Stimulated activated CD8-positive, alpha-beta memory T cell treated with anti-CD3 and anti-CD28 coated beads, Interleukin-2, amount 100 ng/mL, for 1 hour (primary cell): ENCODE measurements around the gene SMDT1.
"Not testable (repeated sequence)": the region's sequence is repeated elsewhere in the genome, so short reads cannot be mapped to it uniquely, and the experiment has no call there.

Experiments
- DNase-seq, 2 donors: peaks; one replicate each; pipeline ENCODE4 v3.0.0-alpha.2; 2020; ENCODE audit warnings: low read depth in 2 of 2

The SMDT1 gene

DNA sequence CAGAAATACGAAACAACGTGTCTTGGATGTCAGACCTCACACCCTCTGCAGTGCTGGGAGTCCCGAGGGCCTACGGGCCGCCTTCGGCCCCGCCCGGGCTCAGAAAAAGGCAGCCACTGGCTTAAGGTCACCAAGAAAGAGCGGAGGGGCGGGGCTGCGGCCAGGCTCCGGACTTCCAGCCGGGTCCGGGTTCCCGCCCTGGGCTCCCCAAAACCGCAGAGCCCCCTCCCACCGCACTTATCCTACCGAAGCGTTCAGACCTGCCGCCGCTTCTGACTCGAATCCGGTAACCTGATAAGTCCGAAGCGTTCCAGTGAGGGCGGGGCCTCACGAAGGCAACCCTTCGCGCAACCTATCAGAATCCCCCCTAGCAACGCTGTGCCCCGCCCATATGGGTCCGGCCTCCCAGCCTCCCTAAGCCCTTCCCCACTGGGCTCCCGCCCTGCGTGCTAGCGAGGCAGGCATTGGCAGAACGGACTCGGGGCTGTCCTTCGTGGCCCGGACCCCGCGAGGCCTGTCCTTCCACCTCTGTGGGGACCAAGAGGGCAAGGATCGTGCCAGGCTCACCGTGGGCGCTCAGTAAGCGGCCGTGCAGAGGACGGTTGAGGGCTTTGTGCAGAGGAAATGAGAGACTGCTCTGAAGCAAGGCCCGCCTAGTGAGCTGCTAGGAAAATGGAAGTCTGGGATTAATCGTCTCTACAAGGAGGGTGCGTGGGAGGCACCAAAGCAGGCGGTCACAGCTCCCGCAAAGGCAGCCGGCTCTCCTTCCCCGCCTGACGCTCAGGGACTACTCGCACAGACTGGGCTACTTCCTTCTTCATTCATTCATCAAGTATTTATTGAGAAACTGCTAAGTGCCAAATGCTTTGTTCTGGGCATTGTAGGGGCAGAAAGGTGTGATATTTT is 8.7 kb upstream of the SMDT1 start, which contains the start of gene NAGA:
TSS of gene NAGA (minus strand) at position 296 of the 906 bp plus-strand sequence. CDS start 515 bp downstream, outside the sequence.
- DNase-seq = peak; percentile 69 to 83

- not testable (repeated sequence) for DNase-seq
These were observed 8.0 kb upstream of the SMDT1 start for GRCh38 chr22:42071508-42071907.

GRCh38 chr22:42072606-42073330 is 6.7 kb upstream of the SMDT1 start:
- DNase-seq = no peak

DNA sequence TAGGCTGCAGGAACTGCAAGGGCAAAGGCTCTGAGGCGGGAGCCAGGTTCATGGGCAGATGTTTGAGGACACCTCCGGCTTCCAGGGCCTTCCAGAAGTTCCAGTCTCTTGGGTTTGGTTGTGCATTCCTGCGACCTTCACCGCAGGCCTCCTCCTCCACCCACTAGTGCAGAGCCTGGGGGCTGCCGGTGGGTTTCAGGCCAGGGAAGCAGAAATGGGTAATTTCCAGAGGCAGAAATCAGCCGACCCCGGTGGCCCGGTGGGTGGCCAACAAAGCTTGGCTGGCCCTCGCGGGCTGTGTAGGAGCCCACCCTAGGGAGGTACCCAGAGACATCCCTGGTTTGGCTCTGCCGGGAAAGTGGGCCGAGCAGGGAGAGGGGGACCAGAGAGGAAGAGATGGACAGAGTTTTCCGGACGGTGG is 5.9 kb upstream of the SMDT1 start:
- no peak for DNase-seq

DNA sequence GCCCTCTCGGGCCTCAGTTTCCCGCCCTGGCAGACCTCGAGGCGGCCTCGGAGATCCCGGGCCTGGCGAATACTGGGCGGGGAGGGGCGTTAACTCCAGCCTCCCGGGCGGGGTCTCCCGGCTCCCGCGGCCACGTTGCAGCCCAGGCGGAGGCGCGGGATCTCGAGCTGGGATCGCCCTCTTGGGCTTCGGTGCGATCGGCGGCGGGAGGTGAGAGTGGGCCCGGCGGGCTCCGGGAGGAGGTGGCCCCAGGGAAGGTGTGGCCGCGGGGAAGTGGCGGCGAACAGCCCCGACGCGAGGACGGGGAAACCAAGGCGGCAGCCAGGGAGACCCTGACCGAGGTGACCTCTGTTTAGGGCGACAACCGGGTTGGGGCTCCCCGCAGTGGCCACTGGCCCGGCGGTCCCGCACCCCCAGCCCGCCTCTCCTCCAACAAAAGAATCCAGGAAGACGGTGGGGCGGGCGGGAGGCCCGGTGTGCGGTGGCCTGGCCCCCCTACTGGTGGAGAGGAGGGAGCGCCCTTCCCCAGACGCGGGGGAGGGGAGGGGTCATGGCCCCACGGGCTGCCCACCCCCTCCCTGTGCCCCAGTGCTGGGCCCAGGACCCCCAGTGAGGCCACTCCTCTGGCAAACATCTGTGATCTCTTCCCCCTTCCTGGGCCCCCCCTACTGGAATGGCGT is 5.2 kb upstream of the SMDT1 start, which contains the start of gene PHETA2:
TSS of gene PHETA2 (plus strand) at position 117 of the 680 bp plus-strand sequence. CDS start 3,046 bp downstream, outside the sequence.
- no peak for DNase-seq

GRCh38 chr22:42074846-42075676 is 4.4 kb upstream of the SMDT1 start:
- no peak for DNase-seq

GRCh38 chr22:42076764-42077485 is 2.6 kb upstream of the SMDT1 start:
- DNase-seq = no peak

DNA sequence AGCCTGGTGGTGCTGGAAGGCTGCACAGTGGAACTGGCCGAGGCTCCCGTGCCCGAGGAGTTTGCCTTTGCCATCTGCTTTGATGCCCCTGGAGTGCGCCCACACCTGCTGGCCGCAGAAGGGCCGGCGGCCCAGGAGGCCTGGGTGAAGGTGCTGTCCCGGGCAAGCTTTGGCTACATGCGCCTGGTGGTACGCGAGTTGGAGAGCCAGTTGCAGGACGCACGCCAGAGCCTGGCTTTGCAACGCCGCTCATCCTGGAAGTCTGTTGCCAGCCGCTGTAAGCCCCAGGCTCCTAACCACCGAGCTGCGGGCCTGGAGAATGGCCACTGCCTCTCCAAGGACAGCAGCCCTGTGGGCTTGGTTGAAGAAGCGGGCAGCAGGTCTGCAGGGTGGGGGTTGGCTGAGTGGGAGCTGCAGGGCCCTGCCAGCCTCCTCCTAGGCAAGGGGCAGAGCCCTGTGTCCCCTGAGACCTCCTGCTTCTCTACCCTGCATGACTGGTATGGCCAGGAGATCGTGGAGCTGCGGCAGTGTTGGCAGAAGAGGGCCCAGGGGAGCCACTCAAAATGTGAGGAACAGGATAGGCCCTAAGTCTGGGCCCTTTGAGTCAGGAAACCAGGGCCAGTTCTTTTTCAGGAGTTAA is 1.9 kb upstream of the SMDT1 start:
- no peak for DNase-seq

DNA sequence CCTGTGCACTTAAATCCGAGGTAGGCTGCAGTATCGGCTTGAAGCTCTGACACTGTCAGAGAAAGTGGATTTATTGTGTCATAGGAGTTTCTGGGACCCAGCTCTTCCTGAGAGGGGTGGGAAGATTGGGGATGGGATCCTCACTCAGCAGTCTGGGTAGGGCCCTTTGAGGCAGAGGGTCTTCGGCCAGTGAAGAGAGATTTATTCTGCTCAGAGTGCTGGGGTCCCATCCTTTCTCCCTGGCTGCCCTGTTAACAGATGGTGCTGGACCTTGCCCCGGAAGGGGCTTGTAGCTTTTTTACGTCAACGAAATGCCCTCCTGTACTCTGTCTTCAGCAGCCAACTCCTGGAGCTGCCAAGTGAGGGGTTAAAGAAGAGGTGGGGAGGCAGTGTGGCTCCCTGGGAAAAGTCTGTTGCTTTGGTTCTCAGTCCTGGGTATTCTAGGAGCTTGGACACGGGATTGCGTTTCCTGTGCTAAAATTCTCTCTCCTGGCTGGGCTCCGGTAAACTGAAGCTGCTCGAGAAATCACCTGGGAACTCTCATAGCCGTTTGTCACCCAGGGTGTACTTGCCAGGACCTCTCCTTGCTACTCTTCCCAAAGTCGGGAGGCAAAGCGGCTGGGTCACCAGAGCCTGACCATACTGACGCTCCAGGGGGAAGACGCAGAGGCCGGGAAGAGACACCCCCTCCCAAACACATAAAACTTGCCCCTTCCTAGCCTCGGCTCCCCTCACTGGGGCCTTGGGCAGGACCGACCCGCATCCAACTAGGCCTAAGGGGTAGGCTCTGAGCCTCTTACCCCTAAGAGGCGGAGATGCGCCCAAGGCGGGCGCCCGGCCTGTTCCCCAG is 806 bp upstream of the SMDT1 start:
- no peak for DNase-seq

DNA sequence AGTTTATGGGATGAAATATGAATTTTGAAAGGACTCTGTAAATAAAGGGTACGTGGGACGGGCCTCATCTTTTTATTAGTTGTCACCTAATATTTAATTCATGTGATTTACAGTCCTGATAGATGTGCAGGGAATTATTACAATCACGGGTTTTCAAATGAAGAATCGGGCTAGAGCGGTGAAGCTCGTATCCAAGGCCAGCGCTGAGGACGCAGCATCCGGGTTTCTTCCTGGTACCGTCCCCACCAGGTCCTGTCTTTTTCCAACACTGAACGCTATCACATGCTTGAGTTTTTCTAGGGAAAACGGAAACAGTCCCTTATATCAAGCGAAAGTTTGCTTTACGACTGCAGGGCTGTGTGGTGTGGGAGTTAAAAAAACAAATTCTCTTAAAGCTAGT is 787 bp downstream of the SMDT1 start:
- no peak for DNase-seq

- no peak for DNase-seq
These were observed 3.6 kb downstream of the SMDT1 start for GRCh38 chr22:42083119-42083518.

DNA sequence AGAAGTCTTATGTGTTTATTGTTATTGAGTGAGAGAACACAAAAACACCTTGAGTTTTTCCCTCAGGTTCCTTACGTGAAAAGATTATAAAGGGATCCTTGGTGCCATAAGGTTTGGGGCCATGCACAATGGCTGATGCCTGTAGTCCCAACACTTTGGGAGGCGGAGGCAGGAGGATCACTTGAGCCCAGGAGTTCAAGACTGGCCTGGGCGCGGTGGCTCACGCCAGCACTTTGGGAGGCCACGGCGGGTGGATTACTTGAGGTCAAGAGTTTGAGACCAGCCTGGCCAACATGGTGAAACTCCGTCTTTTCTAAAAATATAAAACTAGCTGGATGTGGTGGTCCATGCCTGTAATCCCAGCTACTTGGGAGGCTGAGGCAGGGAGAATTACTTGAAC is 5.4 kb downstream of the SMDT1 start:
- DNase-seq = no peak

GRCh38 chr22:42086051-42086450 is 6.6 kb downstream of the SMDT1 start:
- DNase-seq = no peak

GRCh38 chr22:42090596-42091454 is 11.3 kb downstream of the SMDT1 start, which contains the start of gene NDUFA6:
Gene NDUFA6 (minus strand): TSS chr22:42090772. CDS start chr22:42090744, 28 bp downstream.
- peak; percentile 95 to 97 for DNase-seq

DNA sequence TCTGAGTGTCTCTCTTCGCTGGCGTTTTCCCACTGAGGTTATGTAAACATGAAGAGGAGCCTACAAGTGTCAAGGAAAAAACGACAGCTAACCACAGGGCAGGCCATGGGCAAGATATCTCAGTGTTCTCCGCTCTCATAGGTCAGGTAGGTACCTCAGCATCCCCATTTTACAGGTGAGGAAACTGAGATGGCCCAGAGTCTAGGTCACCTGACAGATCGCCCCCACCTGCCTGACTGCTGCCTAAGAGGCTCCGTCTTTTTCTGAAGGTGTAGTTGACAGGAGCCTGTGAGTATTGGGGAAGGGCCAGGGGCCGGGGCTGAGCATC is 11.9 kb downstream of the SMDT1 start:
- no peak for DNase-seq

- DNase-seq = no peak
These were observed 21.7 kb downstream of the SMDT1 start for GRCh38 chr22:42101199-42101598.

DNA sequence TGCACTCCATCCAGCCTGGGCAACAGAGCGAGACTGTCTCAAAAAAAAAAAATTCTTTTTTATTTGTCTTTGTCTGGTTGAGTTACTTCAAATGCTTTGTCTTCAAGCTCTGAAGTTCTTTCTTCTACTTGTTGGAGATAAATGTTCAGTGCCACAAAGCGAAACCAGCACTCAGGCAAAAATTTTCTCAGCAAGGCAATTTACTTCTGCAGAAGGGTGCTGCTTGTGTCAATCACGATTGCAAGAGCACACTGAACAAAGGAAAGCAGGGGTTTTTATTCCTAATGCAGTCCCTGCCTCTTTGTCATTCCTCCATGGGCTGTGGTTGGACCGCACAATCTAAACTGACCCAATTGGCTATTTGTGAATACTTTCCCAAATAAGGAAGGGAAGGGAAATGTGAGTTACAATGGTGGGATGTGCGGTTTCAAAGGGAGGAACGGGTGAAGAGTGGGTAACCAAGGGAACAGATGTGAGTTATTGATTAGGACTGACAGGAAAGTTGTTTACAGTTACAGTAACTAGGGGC is 24.9 kb downstream of the SMDT1 start:
- not testable (repeated sequence) for DNase-seq

DNA sequence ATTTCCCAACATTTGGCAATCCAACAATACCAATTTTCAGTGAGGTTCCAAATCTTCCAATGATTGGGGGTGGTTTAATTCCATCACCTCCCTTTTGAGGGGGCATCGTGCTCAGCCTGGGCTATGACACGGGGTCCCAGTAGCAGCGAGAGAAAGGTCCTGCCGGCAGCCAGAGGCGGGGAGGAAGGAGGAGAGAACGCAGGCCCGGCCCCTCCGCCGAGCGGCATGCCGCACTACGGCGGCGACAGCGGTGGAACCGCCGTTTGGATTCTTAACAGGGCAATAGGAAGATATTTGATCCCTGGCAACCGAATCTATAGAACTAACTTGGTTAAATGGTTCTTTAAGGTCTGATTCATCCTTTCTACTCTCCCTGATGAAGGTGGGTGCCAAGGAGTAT is 29.3 kb downstream of the SMDT1 start:
- no peak for DNase-seq
